ENCODE data around the gene PCSK6.
"Not testable (repeated sequence)": the region's sequence is repeated elsewhere in the genome, so short reads cannot be mapped to it uniquely, and the experiment has no call there.

PCSK6 gene

GRCh38 chr15:101481917-101482525, 7.5 kb downstream of the PCSK6 start:
- DNase-seq = no peak

DNA sequence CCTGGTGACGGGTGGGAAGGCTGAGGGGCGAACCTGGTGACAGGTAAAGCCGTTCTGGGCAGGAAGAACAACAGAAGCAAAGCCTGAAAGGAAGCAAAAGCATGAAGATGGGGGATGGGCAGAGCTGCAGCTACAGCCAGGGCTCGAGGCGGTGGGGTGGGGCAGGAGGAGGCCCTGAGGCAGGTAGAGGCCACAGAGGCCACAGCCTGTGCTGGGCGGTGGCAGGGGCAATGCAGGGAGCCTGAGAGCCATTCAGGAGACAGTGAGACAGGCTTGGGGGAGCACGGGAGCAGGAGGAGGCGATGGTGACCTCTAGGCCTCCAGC, 8.2 kb downstream of the PCSK6 start:
- DNase-seq = no peak

DNA sequence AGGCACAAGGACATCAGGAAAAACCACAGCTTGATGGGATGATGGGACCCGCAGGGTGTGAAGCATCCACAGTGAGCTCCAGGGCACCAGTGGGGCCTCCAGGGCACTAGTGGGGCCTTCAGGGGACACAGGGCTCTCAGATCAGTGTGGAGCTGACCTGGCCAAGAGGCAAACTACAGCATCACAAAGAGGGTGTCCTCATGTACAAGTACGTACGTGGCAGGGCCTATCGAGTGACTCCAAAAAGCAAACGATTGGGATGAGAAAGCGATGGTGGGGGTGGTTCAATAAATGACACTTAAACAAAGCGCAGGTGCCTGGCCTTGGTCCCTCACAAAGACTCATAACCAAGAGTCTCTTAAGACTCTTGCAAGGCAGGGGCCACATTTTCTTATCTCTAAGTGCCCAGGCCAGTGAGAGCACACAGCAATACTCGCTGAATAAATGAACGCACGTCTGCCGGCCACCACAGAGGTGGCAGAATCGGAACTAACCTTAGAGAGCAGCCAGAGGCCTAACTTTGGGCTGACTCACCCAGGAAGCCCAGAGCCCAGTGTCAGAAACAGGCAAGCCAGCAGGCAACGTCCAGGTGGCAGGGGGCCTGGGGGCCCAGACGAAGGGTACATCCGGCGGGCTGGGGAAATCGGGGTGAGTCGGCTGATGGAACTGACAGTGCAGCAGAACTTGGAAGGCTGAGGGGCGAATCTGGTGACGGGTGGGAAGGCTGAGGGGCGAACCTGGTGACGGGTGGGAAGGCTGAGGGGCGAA, 8.7 kb downstream of the PCSK6 start:
- DNase-seq = no peak

DNA sequence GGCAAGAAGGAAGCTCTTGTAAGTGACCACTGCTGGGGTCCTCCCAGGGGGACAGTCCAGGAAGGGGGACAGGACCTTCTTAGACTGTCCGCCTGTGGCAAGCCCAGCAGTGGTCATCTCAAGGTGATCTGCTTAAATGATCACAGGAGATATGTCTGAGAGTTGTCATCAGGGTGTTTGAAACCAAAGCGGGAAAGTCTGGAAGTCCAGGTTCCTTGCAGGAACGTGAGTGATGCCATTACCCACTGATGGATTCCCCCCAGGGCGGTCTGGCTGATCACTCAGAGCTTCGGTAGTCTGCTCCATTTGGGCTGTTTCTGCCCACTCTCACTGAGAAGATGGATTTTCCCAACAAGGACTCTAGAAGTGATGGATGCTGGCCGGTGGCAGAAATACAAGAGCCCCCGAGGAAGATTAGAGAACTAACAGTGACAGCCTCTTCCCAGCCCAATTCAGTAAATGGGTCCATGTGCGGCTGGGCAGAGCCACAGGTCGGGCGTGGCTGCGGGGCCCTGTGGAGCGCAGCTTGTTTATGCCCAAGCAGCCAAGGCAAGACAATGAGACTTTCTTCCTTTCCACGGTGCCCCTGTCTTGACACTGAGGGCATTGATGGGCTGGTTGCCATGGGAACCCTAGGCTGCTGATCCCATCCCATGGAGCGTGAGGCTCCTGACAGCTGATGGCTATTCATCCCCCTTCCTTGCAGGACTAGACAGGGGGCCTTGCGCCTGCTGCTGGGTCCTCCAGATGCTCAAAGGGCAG, 9.5 kb downstream of the PCSK6 start:
- DNase-seq = no peak

GRCh38 chr15:101479342-101479845, 10.1 kb downstream of the PCSK6 start:
- DNase-seq = no peak

- DNase-seq = no peak
These were observed 10.7 kb downstream of the PCSK6 start for GRCh38 chr15:101478701-101479341.

DNA sequence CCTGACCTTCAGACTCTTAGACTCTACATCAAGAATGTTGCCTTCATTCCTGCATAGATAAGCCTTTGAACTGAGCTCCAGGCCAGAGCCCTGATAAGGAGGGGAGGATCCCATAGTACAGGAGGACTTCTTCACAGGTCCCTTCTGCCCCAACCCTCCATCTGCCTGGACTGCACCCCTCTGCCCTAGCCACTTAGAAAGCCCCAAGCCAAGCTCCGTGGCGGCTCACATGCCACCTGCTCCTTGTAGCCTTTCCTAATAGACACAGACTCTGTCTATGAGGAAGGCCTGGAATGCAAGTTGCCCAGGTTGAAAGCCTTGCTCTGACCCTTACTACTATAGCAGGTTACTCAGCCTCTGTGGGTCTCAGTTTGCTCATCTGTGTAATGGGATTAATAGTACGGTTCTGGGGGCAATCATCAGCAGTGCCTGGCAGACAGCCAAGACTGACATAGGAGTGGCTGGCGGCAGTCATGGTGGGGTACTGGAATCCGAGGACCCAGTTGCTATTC, 11.6 kb downstream of the PCSK6 start:
- DNase-seq = no peak

DNA sequence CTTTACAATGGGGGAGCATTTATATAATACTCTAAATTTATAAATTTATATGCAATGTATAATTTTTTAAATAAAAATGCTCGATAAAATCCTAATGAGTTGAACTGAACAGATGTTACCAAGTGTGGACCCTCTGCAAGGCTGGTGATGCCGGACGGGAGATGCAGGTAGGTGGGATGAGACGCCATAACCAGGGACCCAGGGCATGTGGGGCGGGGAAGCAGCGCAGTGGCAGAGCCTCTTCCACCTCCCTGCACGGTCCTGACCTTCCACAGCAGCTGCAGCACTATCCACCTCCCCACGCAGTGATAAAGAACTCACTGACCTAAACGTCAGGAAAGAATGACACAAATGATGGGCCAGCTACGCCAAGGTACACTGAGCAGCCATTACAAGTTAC, 12.8 kb downstream of the PCSK6 start:
- no peak for DNase-seq

- DNase-seq = no peak
These were observed 14.5 kb downstream of the PCSK6 start for GRCh38 chr15:101474983-101475382.

- no peak for DNase-seq
These were observed 15.3 kb downstream of the PCSK6 start for GRCh38 chr15:101474233-101474632.

GRCh38 chr15:101472033-101472432, 17.5 kb downstream of the PCSK6 start:
- DNase-seq = no peak

- DNase-seq = no peak
These were observed 18.8 kb downstream of the PCSK6 start for GRCh38 chr15:101470548-101471239.

DNA sequence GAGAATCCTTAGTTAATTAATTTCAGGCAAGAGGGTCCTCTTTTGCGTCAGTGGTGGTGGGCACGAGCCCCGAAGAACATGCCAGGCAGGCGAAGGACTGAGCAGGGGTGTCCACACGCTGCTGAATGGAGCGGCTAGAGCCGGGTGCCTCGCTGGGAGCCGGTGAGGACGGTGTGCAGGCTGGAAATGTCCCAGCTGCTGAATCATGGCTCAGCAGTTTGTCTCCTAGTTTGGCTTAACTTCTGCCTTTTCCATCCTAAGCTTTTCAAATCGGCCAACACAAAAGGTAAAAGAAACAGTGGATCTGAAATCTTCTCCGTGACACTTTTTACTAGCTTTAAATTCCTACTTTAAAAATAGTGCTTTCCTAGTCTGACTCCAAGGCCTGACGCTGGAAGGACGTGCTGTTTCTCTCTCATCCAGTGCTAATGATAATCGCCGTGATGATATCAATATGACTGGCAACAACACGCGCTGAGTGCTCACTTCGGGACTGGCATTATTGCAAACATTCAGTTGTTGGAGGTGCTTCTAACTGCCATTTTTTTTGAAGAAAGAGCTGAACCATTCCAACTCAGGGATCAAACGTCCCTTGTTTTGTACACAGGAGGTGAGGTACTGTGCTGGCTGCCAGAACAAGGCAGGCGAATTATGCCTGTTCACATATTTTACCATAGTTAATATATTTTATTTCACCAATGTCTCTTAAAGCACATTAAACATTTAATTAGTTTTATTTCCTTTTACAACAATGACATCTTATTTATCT, 19.8 kb downstream of the PCSK6 start:
- no peak for DNase-seq

DNA sequence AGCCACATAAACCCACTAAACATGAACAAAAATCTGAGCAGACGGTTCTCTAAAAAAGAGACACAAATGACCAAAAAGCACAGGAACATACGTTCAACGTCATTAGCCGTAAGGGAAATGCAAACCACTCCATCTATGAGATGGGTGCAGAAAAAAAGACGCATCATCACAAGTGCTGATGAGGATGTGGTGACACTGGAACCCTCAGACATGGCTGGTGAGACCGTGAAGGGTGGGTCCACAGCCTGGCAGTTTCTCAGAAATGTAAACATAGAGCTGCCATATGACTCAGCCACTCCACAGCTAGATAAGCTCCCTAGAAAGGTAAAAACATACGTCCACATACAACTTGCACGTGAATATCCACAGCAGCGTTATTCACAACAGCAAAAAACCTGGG, 23.3 kb downstream of the PCSK6 start:
- no peak for DNase-seq

- no peak for DNase-seq
These were observed 24.4 kb downstream of the PCSK6 start for GRCh38 chr15:101464999-101465669.

GRCh38 chr15:101464256-101464998, 25.1 kb downstream of the PCSK6 start:
- DNase-seq = no peak

DNA sequence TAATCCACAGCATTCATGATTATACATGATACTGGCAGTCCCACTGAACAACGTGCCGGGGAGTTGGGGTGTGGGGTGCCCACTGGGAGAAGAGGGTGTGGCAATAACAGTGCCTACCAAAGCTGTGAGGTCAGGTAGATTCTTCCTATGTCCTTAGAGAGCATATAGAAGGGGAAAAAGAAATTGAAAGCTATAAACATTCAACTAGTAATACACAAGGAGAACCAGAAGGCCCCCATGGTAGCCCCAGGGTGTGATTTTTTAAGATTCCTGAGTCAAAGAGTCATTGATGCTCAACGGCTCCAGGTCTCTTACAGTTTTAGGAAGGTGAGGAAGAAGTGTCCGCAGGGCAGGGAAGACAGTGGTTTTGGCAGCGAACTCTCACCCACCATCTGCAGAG, 25.8 kb downstream of the PCSK6 start:
- DNase-seq = not testable (repeated sequence)

- no peak for DNase-seq
These were observed 26.2 kb downstream of the PCSK6 start for GRCh38 chr15:101463270-101463669.

GRCh38 chr15:101461097-101461496, 28.4 kb downstream of the PCSK6 start:
- DNase-seq = no peak

GRCh38 chr15:101459579-101460300, 29.8 kb downstream of the PCSK6 start:
- no peak for DNase-seq
